PC-9 (cell line): ENCODE results near the gene STPG1. TPM values are rescaled to one million over a fixed set of nuclear protein-coding genes. Genes with fewer than 3 reads are reported as not detected.

Experiments used
- BruUV-seq: library from RNA; stranded (reverse); fragments of 400-500 nt; replicated peaks from 2 replicates; lab custom pipeline; 2021; lab: Mats Ljungman, UMichigan
- CTCF ChIA-PET: fragments of 300-600 bp; sonication (Branson Sonifier 250); formaldehyde crosslinking; loops from one replicate; lab custom pipeline; 2022; ENCODE audit warnings: antibody characterized with exemption; lab: Charles Lee
- POLR2A ChIA-PET: fragments of 300-600 bp; sonication (Branson Sonifier 250); formaldehyde crosslinking; loops from one replicate; lab custom pipeline; 2022; ENCODE audit warnings: antibody characterized with exemption; ENCODE audit not compliant: unreplicated experiment; lab: Charles Lee
- DNase-seq, 2 experiments: peaks; one replicate each; pipeline versions ENCODE4 v3.0.0 to v3.0.0-alpha.2; 2015 to 2022; ENCODE audit warnings: mixed read lengths in 1 of 2
- H2AFZ ChIP-seq: fragments of 200-600 bp; sonication (generic); 2 replicates; pipeline ENCODE4 v1.8.1; 2017; ENCODE audit warnings: antibody characterized with exemption
- H3F3A ChIP-seq: fragments of 200-600 bp; sonication (generic); 2 replicates; pipeline ENCODE4 v1.8.1; 2017; ENCODE audit warnings: antibody characterized with exemption, mild to moderate bottlenecking, low read depth; ENCODE audit not compliant: insufficient read depth
- H3K27ac ChIP-seq: fragments of 200-600 bp; sonication (generic); 2 replicates; pipeline ENCODE4 v1.6.1; 2016; ENCODE audit warnings: mixed run types
- H3K27me3 ChIP-seq: fragments of 200-600 bp; sonication (generic); 2 replicates; pipeline ENCODE4 v1.6.1; 2016; ENCODE audit warnings: low read depth, mixed run types; ENCODE audit not compliant: insufficient read depth
- H3K36me3 ChIP-seq: fragments of 200-600 bp; sonication (generic); 2 replicates; pipeline ENCODE4 v1.6.1; 2016; ENCODE audit warnings: low read depth, mixed run types
- H3K4me1 ChIP-seq: fragments of 200-600 bp; sonication (generic); replicated peaks from 2 replicates; pipeline ENCODE4 v1.6.1; 2016; ENCODE audit warnings: mixed run types; ENCODE audit not compliant: insufficient read depth
- H3K4me2 ChIP-seq: fragments of 200-600 bp; sonication (generic); 2 replicates; pipeline ENCODE4 v1.6.1; 2017; ENCODE audit warnings: mixed run types
- H3K4me3 ChIP-seq: fragments of 200-600 bp; sonication (generic); 2 replicates; pipeline ENCODE4 v1.6.1; 2016; ENCODE audit warnings: mixed run types
- H3K79me2 ChIP-seq: fragments of 200-600 bp; sonication (generic); 2 replicates; pipeline ENCODE4 v1.6.1; 2017; ENCODE audit warnings: low read depth, mixed run types
- H3K9me2 ChIP-seq: fragments of 200-600 bp; sonication (generic); 2 replicates; pipeline ENCODE4 v1.8.1; 2017; ENCODE audit warnings: mild to moderate bottlenecking; ENCODE audit not compliant: insufficient read depth
- H3K9me3 ChIP-seq: fragments of 200-600 bp; sonication (generic); 2 replicates; pipeline ENCODE4 v1.8.1; 2016; ENCODE audit warnings: low read depth; ENCODE audit not compliant: insufficient read depth
- H4K20me1 ChIP-seq: fragments of 200-600 bp; sonication (generic); 2 replicates; pipeline ENCODE4 v1.8.1; 2017; ENCODE audit not compliant: insufficient read depth
- CTCF ChIP-seq: fragments of 200-600 bp; sonication (generic); conservative IDR thresholded peaks from 2 replicates; pipeline ENCODE4 v1.6.1; 2017; ENCODE audit warnings: mixed run types, antibody characterized with exemption, mild to moderate bottlenecking, moderate library complexity
- EZH2 ChIP-seq: fragments of 200-600 bp; sonication (generic); IDR thresholded peaks from 2 replicates; pipeline ENCODE4 v1.8.0; 2017; ENCODE audit warnings: antibody characterized with exemption, low read depth
- intact Hi-C: fragments of 100-400 bp; cut with micrococcal nuclease; formaldehyde crosslinking; loops from one replicate; pipeline ENCODE4 v1.10.0; 2022; ENCODE audit not compliant: unreplicated experiment
- total RNA-seq: library from RNA; stranded (reverse); gene quantifications from 2 replicates; pipeline ENCODE4 v1.2.3, GENCODE V29; 2021

STPG1 gene
- total RNA-seq, 1 experiment from 2014 or later = 11.4 TPM

- DNase-seq = no peak
- H3F3A ChIP-seq = no peaks in the 10 kb centered on the region
- H3K4me2 ChIP-seq = no peak overlapping the region
- TF ChIP-seq CTCF = no peak
- no peak for TF ChIP-seq EZH2
- no peak overlapping the region for H3K4me3 ChIP-seq
- no peaks in the 10 kb centered on the region for H3K4me1 ChIP-seq
- no peaks in the 10 kb centered on the region for H3K27me3 ChIP-seq
- intact Hi-C loops = no loop called here
- no peaks in the 10 kb centered on the region for H4K20me1 ChIP-seq
- no peaks in the 10 kb centered on the region for H3K9me3 ChIP-seq
- H2AFZ ChIP-seq = no peak overlapping the region
- ChIA-PET CTCF (no interaction called here), POLR2A (no interaction called here)
- H3K9me2 ChIP-seq = no peaks in the 10 kb centered on the region
- H3K79me2 ChIP-seq = no peaks in the 10 kb centered on the region
- no peak overlapping the region for H3K27ac ChIP-seq
- no TSS peak for BruUV-seq
- H3K36me3 ChIP-seq = no peaks in the 10 kb centered on the region
These were observed 13.9 kb upstream of the STPG1 start for GRCh38 chr1:24427545-24427862.

GRCh38 chr1:24426744-24427544 is 13.4 kb upstream of the STPG1 start:
- CTCF ChIA-PET = no interaction called here
- TF ChIP-seq CTCF (no peak), EZH2 (no peak)
- Histone ChIP-seq H3K36me3 (no peaks in the 10 kb centered on the region), H2AFZ (no peak overlapping the region), H3K9me3 (no peaks in the 10 kb centered on the region), H3F3A (no peaks in the 10 kb centered on the region), H3K9me2 (no peaks in the 10 kb centered on the region), H3K4me1 (no peaks in the 10 kb centered on the region), H4K20me1 (no peaks in the 10 kb centered on the region), H3K4me3 (no peak overlapping the region), H3K27me3 (no peaks in the 10 kb centered on the region), H3K79me2 (no peaks in the 10 kb centered on the region), H3K4me2 (no peak overlapping the region), H3K27ac (no peak overlapping the region)
- POLR2A ChIA-PET = no interaction called here
- BruUV-seq = no TSS peak
- DNase-seq = no peak
- intact Hi-C loops = no loop called here

GRCh38 chr1:24425922-24426321 is 12.3 kb upstream of the STPG1 start:
- no peak for TF ChIP-seq CTCF
- TF ChIP-seq EZH2 = no peak
- H3F3A ChIP-seq = no peaks in the 10 kb centered on the region
- ChIA-PET CTCF (interaction anchor here (0.7 kb wide), 1 partner anchor 376 kb away, joined by 5 read pairs; no protein-coding TSS in a partner anchor), POLR2A (no interaction called here)
- no peak overlapping the region for H3K4me3 ChIP-seq
- no peak for DNase-seq
- no peaks in the 10 kb centered on the region for H4K20me1 ChIP-seq
- H3K36me3 ChIP-seq = no peaks in the 10 kb centered on the region
- H3K4me2 ChIP-seq = no peak overlapping the region
- no peaks in the 10 kb centered on the region for H3K9me3 ChIP-seq
- H2AFZ ChIP-seq = no peak overlapping the region
- H3K9me2 ChIP-seq = no peaks in the 10 kb centered on the region
- H3K27me3 ChIP-seq = no peaks in the 10 kb centered on the region
- H3K27ac ChIP-seq = no peak overlapping the region
- H3K79me2 ChIP-seq = no peaks in the 10 kb centered on the region
- no peaks in the 10 kb centered on the region for H3K4me1 ChIP-seq
- intact Hi-C loops = no loop called here
- BruUV-seq = no TSS peak
